ENCODE results near the gene ARHGEF28.

ARHGEF28 gene

GRCh38 chr5:73940801-73941200, 314.8 kb downstream of the ARHGEF28 start:
- DNase-seq = no peak
- Histone ChIP-seq H3K9me3 (ENCODE audit: severe bottlenecking) (peaks cover 2% of the 10 kb centered on the region), H3K4me3 (ENCODE audit: low read depth, low read length) (no peak overlapping the region), H3K36me3 (no peaks in the 10 kb centered on the region), H3K27me3 (ENCODE audit: insufficient read depth, low read depth, severe bottlenecking) (no peaks in the 10 kb centered on the region), H3K27ac (no peak overlapping the region)
- TF ChIP-seq CTCF (IDR thresholded peaks at IDR 0.05; ENCODE audit: low read depth, low read length) = no peak

- no peak for DNase-seq
- TF ChIP-seq CTCF (IDR thresholded peaks at IDR 0.05; ENCODE audit: low read depth, low read length) = no peak
- no peaks in the 10 kb centered on the region for H3K27me3 ChIP-seq (ENCODE audit: insufficient read depth, low read depth, severe bottlenecking)
- no peak overlapping the region for H3K4me3 ChIP-seq (ENCODE audit: low read depth, low read length)
- no peak overlapping the region for H3K27ac ChIP-seq
- H3K9me3 ChIP-seq (ENCODE audit: severe bottlenecking) = peaks cover 2% of the 10 kb centered on the region
- no peaks in the 10 kb centered on the region for H3K36me3 ChIP-seq
These were observed 316.8 kb downstream of the ARHGEF28 start for GRCh38 chr5:73942783-73943182.

GRCh38 chr5:73943397-73943796, 317.4 kb downstream of the ARHGEF28 start:
- no peaks in the 10 kb centered on the region for H3K27me3 ChIP-seq (ENCODE audit: insufficient read depth, low read depth, severe bottlenecking)
- no peak overlapping the region for H3K4me3 ChIP-seq (ENCODE audit: low read depth, low read length)
- TF ChIP-seq CTCF (IDR thresholded peaks at IDR 0.05; ENCODE audit: low read depth, low read length) = no peak
- no peak for DNase-seq
- peaks cover 2% of the 10 kb centered on the region for H3K9me3 ChIP-seq (ENCODE audit: severe bottlenecking)
- H3K36me3 ChIP-seq = no peaks in the 10 kb centered on the region
- H3K27ac ChIP-seq = no peak overlapping the region

- no peak for DNase-seq
- H3K27ac ChIP-seq = no peak overlapping the region
- H3K36me3 ChIP-seq = no peaks in the 10 kb centered on the region
- no peak overlapping the region for H3K4me3 ChIP-seq (ENCODE audit: low read depth, low read length)
- H3K9me3 ChIP-seq (ENCODE audit: severe bottlenecking) = peaks cover 2% of the 10 kb centered on the region
- TF ChIP-seq CTCF (IDR thresholded peaks at IDR 0.05; ENCODE audit: low read depth, low read length) = no peak
- no peaks in the 10 kb centered on the region for H3K27me3 ChIP-seq (ENCODE audit: insufficient read depth, low read depth, severe bottlenecking)
These were observed 318.6 kb downstream of the ARHGEF28 start for GRCh38 chr5:73944581-73944980.

GRCh38 chr5:73945505-73945904, 319.5 kb downstream of the ARHGEF28 start:
- no peak overlapping the region for H3K4me3 ChIP-seq (ENCODE audit: low read depth, low read length)
- H3K27me3 ChIP-seq (ENCODE audit: insufficient read depth, low read depth, severe bottlenecking) = no peaks in the 10 kb centered on the region
- H3K9me3 ChIP-seq (ENCODE audit: severe bottlenecking) = peaks cover 2% of the 10 kb centered on the region
- H3K36me3 ChIP-seq = no peaks in the 10 kb centered on the region
- H3K27ac ChIP-seq = no peak overlapping the region
- no peak for TF ChIP-seq CTCF (IDR thresholded peaks at IDR 0.05; ENCODE audit: low read depth, low read length)
- peak; percentile 40 for DNase-seq

GRCh38 chr5:73946278-73946677, 320.3 kb downstream of the ARHGEF28 start:
- no peaks in the 10 kb centered on the region for H3K27me3 ChIP-seq (ENCODE audit: insufficient read depth, low read depth, severe bottlenecking)
- TF ChIP-seq CTCF (IDR thresholded peaks at IDR 0.05; ENCODE audit: low read depth, low read length) = no peak
- H3K4me3 ChIP-seq (ENCODE audit: low read depth, low read length) = no peak overlapping the region
- H3K9me3 ChIP-seq (ENCODE audit: severe bottlenecking) = peaks cover 2% of the 10 kb centered on the region
- H3K27ac ChIP-seq = no peak overlapping the region
- no peaks in the 10 kb centered on the region for H3K36me3 ChIP-seq
- no peak for DNase-seq
